NCI-H526 (cell line): ENCODE measurements around the gene ZNF383.
"Not testable (repeated sequence)": the region's sequence is repeated elsewhere in the genome, so short reads cannot be mapped to it uniquely, and the experiment has no call there.

Experiments used
- DNase-seq, 2 experiments: peaks; one replicate each; lab custom pipeline; 2025; lab: John Stamatoyannopoulos, UW

The ZNF383 gene

DNA sequence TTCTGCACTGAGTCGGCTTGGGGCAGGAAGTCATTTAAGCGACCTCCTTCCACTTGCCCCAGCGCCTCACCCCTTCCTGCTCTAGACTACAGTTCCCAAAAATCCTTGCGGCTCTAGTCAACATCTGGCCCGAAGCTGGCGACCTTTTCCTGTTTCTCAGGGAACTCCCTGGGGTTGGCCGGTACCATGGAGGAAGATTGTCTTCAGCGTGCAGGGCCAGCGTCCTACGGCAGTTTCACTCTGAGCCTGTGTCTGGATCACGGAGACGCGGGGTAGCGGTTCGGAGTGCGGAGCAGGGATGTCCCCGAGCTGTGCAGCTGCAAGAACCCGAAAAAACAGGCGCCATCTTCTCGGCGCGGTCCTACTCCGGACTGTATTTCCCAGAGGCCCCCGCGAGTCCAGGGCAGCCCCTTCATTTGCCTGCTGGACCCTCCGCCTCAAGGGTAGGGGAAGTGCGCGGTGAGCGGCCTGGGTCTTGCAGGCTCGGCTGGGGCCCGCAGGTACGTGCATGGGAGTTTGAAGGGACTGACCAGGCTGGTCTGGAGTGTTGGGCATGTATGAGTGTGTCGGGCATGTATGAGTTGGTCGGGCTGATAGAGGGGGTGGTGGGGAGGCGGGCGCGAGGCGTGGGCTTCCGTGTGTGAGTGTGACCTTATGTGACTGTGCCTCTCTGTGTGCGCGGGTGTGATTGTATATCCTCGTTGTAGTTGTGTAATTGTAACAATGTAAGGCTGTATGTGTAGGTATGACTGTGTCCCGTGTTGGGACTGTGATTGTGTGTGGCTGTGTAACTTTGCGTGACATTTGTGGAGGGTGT is at the start of gene ZNF383:
TSS of gene ZNF383 (plus strand) at position 440 of the 817 bp plus-strand sequence. CDS start 12,240 bp downstream, outside the sequence.
- peak; percentile 96 to 98 for DNase-seq

GRCh38 chr19:37172368-37173366 is 45.3 kb upstream of the ZNF383 start, which contains the start of gene ZNF585A:
Gene ZNF585A (minus strand): TSS chr19:37172695. CDS start chr19:37169910, 2,785 bp downstream.
- peak; percentile 99 for DNase-seq

DNA sequence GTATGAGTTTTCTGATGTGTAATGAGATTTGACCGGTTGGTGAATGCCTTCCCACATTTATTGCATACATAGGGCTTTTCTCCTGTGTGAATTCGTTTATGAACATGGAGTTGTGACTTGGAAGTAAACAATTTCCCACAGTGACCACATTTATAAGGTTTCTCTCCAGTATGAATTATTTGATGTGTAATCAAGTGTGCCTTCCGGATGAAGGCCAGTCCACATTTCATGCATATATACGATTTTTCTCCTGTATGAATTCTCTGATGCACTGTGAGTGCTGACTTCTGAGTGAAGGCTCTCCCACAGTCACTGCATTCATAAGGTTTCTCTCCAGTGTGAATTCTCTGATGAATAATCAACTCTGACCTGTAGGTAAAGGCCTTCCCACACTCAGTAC is 31.9 kb upstream of the ZNF383 start:
- not testable (repeated sequence) for DNase-seq

DNA sequence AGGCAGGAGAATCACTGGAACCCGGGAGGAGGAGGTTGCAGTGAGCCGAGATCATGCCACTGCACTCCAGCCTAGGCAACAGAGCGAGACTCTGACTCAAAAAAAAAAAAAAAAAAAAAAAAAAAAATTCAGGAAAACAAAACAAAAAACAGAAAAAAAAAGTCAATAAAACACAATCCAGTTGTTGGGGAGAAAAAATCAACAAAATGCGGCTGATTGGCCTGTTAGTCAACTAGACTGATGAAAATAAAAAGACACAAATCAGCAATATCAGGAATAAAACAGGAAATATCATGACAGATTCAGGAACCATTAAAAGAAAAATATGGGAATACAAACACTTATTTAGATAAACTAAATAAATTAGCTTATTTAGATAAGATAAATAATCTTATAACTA is 22.8 kb upstream of the ZNF383 start:
- DNase-seq, result not testable (repeated sequence)

GRCh38 chr19:37197115-37197514 is 20.9 kb upstream of the ZNF383 start:
- DNase-seq, result not testable (repeated sequence)

DNA sequence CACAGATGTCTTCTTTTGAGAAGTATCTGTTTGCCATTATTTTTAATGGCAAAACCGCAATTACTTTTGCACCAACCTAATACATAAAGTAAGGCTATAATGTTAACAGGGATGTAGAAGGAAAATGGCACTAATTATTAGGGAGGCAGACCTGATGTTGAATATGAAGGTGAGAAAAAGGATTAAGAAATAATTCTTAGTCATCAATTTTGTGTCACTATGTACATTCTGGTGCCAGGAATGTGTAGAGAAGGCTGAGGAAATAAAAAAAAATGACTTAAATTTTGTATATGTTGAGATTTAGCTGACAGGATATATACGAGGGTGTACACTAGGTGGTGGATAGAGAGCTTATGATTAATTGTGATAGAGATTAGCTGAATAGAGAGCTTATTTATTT is 20.2 kb upstream of the ZNF383 start:
- DNase-seq, result no peak

- DNase-seq, result no peak
Measured at GRCh38 chr19:37217480-37217774, 587 bp upstream of the ZNF383 start.

DNA sequence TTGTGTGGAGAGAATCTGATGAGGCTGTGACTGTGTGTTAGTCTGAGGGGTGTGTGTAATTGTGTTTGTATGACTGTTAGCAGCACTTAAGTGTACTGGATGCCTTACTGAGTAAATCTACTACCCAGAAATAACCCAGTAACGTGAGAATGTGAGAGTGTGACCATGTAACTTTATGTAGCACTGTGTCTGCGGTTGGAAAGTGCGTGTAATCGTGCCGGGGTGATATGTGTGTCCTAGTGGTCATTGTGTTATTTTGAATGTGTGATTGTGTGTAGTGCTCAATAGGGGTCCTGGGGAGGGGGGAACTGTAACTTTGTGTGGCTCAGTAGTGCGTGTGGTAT is 550 bp downstream of the ZNF383 start:
- DNase-seq, result no peak

DNA sequence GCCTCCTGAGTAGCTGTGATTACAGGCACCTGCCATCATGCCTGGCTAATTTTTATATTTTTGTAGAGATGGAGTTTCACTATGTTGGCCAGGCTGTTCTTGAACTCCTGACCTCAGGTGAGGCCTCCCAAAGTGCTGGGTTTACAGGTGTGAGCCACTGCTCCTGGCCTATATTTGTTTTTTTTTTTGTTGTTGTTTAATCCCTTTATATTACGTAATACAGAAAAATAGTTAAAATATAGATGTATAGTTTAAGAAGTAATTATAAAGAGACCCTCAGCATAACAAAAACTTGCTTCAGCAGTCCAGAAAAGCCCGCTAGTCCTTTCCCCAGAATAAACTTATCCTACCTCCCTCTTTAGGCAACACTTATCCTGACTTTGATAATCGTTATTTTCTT is 2.4 kb downstream of the ZNF383 start:
- no peak for DNase-seq

DNA sequence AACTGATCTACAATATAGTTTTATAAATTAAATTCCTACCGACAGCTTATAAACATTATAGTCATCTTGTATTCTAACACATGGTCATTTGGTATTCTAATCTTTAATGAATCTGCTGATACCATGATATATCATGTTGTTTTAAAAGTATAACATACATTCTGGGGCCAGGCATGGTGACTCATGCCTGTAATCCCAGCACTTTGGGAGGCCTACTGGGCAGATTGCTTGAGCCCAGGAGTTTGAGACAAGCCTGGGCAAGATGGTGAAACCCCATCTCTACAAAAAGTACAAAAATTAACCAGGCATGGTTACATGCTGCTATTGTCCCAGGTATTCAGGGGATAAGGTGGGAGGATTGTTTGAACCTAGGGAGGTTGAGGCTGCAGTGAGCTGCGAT is 3.1 kb downstream of the ZNF383 start:
- DNase-seq, result no peak

GRCh38 chr19:37226248-37226647 is 8.2 kb downstream of the ZNF383 start:
- DNase-seq, result no peak

GRCh38 chr19:37227996-37228395 is 10.0 kb downstream of the ZNF383 start:
- peak in 1 of 2 experiments; percentile 35 for DNase-seq

GRCh38 chr19:37243206-37243632 is 25.2 kb downstream of the ZNF383 start:
- no peak for DNase-seq

GRCh38 chr19:37251308-37252229 is 33.6 kb downstream of the ZNF383 start:
- DNase-seq, result peak; percentile 60

GRCh38 chr19:37263028-37263427 is 45.0 kb downstream of the ZNF383 start:
- not testable (repeated sequence) for DNase-seq

- DNase-seq, result not testable (repeated sequence)
Measured at GRCh38 chr19:37267005-37267404, 49.0 kb downstream of the ZNF383 start.

DNA sequence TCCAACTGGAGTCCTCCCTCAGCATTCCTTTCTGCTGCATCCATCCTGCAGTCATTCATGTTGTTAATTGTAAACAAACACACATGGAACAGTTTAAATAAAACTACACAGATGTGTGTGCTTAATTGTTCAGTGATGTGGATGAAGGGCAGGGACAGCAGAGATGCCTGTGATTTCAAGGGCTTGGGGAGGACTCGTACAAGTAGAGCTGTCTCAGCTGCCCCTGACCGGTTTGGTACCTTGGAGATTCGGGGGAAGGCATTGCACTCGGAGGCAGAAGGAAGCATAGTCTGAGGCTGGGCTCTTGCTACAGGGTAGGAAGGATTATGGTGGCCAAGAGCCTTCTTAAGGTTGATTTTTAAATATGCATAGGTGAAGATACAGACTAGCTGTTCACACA is 49.7 kb downstream of the ZNF383 start:
- DNase-seq, result not testable (repeated sequence)

GRCh38 chr19:37280656-37281055 is 62.6 kb downstream of the ZNF383 start:
- DNase-seq, result not testable (repeated sequence)

- DNase-seq, result not testable (repeated sequence)
Measured at GRCh38 chr19:37284020-37284419, 66.0 kb downstream of the ZNF383 start.

- DNase-seq, result not testable (repeated sequence)
Measured at GRCh38 chr19:37289229-37289628, 71.2 kb downstream of the ZNF383 start.
